Liver (tissue), 9 donors: Measurements from ENCODE around the gene IKZF3. TPM values are rescaled to one million over a fixed set of nuclear protein-coding genes. Genes with fewer than 3 reads are reported as not detected.

Experiments used
- DNase-seq: peaks from one replicate; pipeline ENCODE4 v3.0.0-alpha.2; 2017; ENCODE audit warnings: low spot score
- H3K27ac ChIP-seq, 2 donors: one replicate each; pipeline ENCODE4 v1.7.0; 2013; ENCODE audit warnings: inconsistent platforms in 2 of 2, low read length in 2 of 2, control low read depth in 1 of 2, low read depth in 1 of 2, mild to moderate bottlenecking in 1 of 2
- H3K27me3 ChIP-seq, 4 donors: one replicate each; pipeline versions ENCODE4 v1.6.1 to v1.7.0; 2013; ENCODE audit warnings: low read length in 3 of 4, inconsistent platforms in 1 of 4, mild to moderate bottlenecking in 1 of 4, moderate library complexity in 1 of 4; ENCODE audit not compliant: control insufficient read depth in 4 of 4, insufficient read depth in 4 of 4
- H3K36me3 ChIP-seq, 4 donors: one replicate each; pipeline versions ENCODE4 v1.6.1 to v1.7.0; 2013; ENCODE audit warnings: low read length in 3 of 4, mild to moderate bottlenecking in 3 of 4, low read depth in 1 of 4, moderate library complexity in 1 of 4; ENCODE audit not compliant: control insufficient read depth in 4 of 4, insufficient read depth in 3 of 4
- H3K4me1 ChIP-seq, 4 donors: one replicate each; pipeline versions ENCODE4 v1.6.1 to v1.7.0; 2013; ENCODE audit warnings: low read length in 3 of 4, mild to moderate bottlenecking in 3 of 4, moderate library complexity in 1 of 4; ENCODE audit not compliant: control insufficient read depth in 4 of 4, insufficient read depth in 4 of 4
- H3K4me3 ChIP-seq, 3 donors: one replicate each; pipeline versions ENCODE4 v1.6.1 to v1.7.0; 2013; ENCODE audit warnings: low read length in 3 of 3, control low read depth in 1 of 3, low read depth in 1 of 3, mild to moderate bottlenecking in 1 of 3
- H3K9ac ChIP-seq, 2 donors: one replicate each; pipeline ENCODE4 v1.7.0; 2013; ENCODE audit warnings: low read length in 2 of 2, mild to moderate bottlenecking in 2 of 2, moderate library complexity in 2 of 2, control low read depth in 1 of 2, low read depth in 1 of 2
- H3K9me3 ChIP-seq, 4 donors: one replicate each; pipeline versions ENCODE4 v1.6.1 to v1.7.0; 2013; ENCODE audit warnings: low read length in 3 of 4; ENCODE audit not compliant: control insufficient read depth in 4 of 4
- EGR1 ChIP-seq, 2 donors: IDR thresholded peaks; 2 replicates each; pipeline ENCODE4 v1.6.1; 2016 to 2018; ENCODE audit warnings: antibody characterized with exemption in 2 of 2, low read depth in 2 of 2
- FOXA1 ChIP-seq: IDR thresholded peaks from 2 replicates; pipeline ENCODE4 v1.6.1; 2016; ENCODE audit warnings: antibody characterized with exemption
- FOXA2 ChIP-seq: IDR thresholded peaks from 2 replicates; pipeline ENCODE4 v1.6.1; 2016; ENCODE audit warnings: antibody characterized with exemption
- GABPA ChIP-seq, 2 donors: IDR thresholded peaks in 1 of 2; conservative IDR thresholded peaks in 1 of 2; 2 replicates each; pipeline ENCODE4 v1.6.1; 2016; ENCODE audit warnings: antibody characterized with exemption in 2 of 2, mild to moderate bottlenecking in 1 of 2, moderate library complexity in 1 of 2
- HNF4A ChIP-seq, 2 donors: conservative IDR thresholded peaks; 2 replicates each; pipeline ENCODE4 v1.6.1; 2016; ENCODE audit warnings: antibody characterized with exemption in 2 of 2, mild to moderate bottlenecking in 2 of 2
- HNF4G ChIP-seq: IDR thresholded peaks from 2 replicates; pipeline ENCODE4 v1.6.1; 2016; ENCODE audit warnings: antibody characterized with exemption
- JUND ChIP-seq, 2 donors: IDR thresholded peaks; 2 replicates each; pipeline ENCODE4 v1.6.1; 2016; ENCODE audit warnings: antibody characterized with exemption in 2 of 2
- NR2F2 ChIP-seq: IDR thresholded peaks from 2 replicates; pipeline ENCODE4 v1.6.1; 2016; ENCODE audit warnings: antibody characterized with exemption
- RAD21 ChIP-seq, 2 donors: IDR thresholded peaks; 2 replicates each; pipeline ENCODE4 v1.6.1; 2016; ENCODE audit warnings: antibody characterized with exemption in 2 of 2, mild to moderate bottlenecking in 2 of 2
- RXRA ChIP-seq, 2 donors: IDR thresholded peaks; 2 replicates each; pipeline ENCODE4 v1.6.1; 2017 to 2018; ENCODE audit warnings: antibody characterized with exemption in 2 of 2, mild to moderate bottlenecking in 1 of 2
- SP1 ChIP-seq: IDR thresholded peaks from 2 replicates; pipeline ENCODE4 v1.6.1; 2018; ENCODE audit warnings: antibody characterized with exemption, mild to moderate bottlenecking
- TAF1 ChIP-seq: conservative IDR thresholded peaks from 2 replicates; pipeline ENCODE4 v1.6.1; 2016; ENCODE audit warnings: antibody characterized with exemption, mild to moderate bottlenecking
- YY1 ChIP-seq: IDR thresholded peaks from 2 replicates; pipeline ENCODE4 v1.6.1; 2016; ENCODE audit warnings: antibody characterized with exemption, mild to moderate bottlenecking
- WGBS: extraction: QIAGEN DNeasy Blood & Tissue Kit; methylation state at CpG from one replicate; pipeline ENCODE4 v1.1.7; 2013; 5-methylcytosine and 5-hydroxymethylcytosine counted together
- polyA plus RNA-seq, 2 donors: library from polyadenylated mRNA; stranded (reverse) in 1 of 2; unstranded in 1 of 2; fragments of 200-250 nt in 1 of 2; fragments of >200 nt in 1 of 2; fragmentation: Nextera tagmentation in 1 of 2; extraction: Ambion mirVana in 1 of 2; gene quantifications; one replicate each; pipeline versions ENCODE4 v1.2.1 to v1.2.3, GENCODE V29; 2013 to 2015
- total RNA-seq, 2 donors: library from RNA; depleted of rRNA; stranded (reverse); fragments of >200 nt; gene quantifications; one replicate each; pipeline ENCODE4 v1.2.3, GENCODE V29; 2014
- TF ChIP-seq, protein P1 (sequence below): IDR thresholded peaks from 2 replicates; pipeline ENCODE4 v1.6.1; 2016; ENCODE audit warnings: antibody characterized with exemption
- TF ChIP-seq, protein P2 (sequence below): IDR thresholded peaks from 2 replicates; pipeline ENCODE4 v1.6.1; 2016; ENCODE audit warnings: antibody characterized with exemption
- TF ChIP-seq, protein P3 (sequence below): IDR thresholded peaks from 2 replicates; pipeline ENCODE4 v1.6.1; 2016; ENCODE audit warnings: antibody characterized with exemption, mild to moderate bottlenecking
- TF ChIP-seq, protein P4 (sequence below): fragments of 150-350 bp; IDR thresholded peaks from 2 replicates; pipeline ENCODE4 v1.5.1; 2017; ENCODE audit warnings: improper control_type of control experiment, low read depth, low read length; ENCODE audit not compliant: missing input control
- donor health status: healthy.
- donor health status: healthy.
- donor health status: healthy.
- donor health status: healthy.
- donor health status: healthy.

The IKZF3 gene
- total and polyA plus RNA-seq, 4 donors, result 0.32 to 2.3 (median 0.83) TPM

DNA sequence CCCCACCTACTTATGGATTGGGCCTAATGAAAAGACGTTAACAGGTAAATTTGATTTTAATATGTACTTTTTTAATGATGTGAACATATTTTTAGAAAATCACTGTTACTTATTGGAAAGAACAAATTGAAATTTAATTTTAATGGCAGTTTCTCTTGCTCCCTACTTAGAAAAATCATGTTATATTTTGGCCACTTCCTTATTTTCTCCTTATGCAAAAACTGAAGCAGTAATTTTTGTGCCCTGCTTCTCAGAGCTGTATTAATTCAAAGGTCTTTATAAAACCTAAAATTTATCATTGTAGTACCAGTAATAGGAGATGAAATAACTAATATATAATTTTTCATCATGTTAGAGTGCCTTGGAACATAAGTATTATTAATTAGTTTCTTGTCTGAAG, 6.7 kb upstream of the IKZF3 start:
- no peak for DNase-seq
- H3K27ac ChIP-seq, result no peak overlapping the region
- H3K9ac ChIP-seq, result no peak overlapping the region
- WGBS, result 94% methylated on average over 1 of the region's 1 CpG
- no peak overlapping the region for H3K4me3 ChIP-seq
- TF ChIP-seq EGR1 (IDR thresholded peaks at IDR 0.05; ENCODE audit: low read depth in 2 of 2) (no peak), FOXA1 (no peak), TAF1 (no peak), HNF4A (conservative IDR thresholded peaks at IDR 0.05) (no peak), GABPA (IDR thresholded peaks at IDR 0.05 in 1 of 2, conservative IDR thresholded peaks at IDR 0.05 in 1 of 2) (no peak), SP1 (no peak), YY1 (no peak), RXRA (IDR thresholded peaks at IDR 0.05) (no peak), RAD21 (IDR thresholded peaks at IDR 0.05) (no peak), NR2F2 (no peak), JUND (IDR thresholded peaks at IDR 0.05) (no peak), HNF4G (no peak)
- TF ChIP-seq, protein P1, sequence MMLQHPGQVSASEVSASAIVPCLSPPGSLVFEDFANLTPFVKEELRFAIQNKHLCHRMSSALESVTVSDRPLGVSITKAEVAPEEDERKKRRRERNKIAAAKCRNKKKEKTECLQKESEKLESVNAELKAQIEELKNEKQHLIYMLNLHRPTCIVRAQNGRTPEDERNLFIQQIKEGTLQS, result no peak
- TF ChIP-seq, protein P2, sequence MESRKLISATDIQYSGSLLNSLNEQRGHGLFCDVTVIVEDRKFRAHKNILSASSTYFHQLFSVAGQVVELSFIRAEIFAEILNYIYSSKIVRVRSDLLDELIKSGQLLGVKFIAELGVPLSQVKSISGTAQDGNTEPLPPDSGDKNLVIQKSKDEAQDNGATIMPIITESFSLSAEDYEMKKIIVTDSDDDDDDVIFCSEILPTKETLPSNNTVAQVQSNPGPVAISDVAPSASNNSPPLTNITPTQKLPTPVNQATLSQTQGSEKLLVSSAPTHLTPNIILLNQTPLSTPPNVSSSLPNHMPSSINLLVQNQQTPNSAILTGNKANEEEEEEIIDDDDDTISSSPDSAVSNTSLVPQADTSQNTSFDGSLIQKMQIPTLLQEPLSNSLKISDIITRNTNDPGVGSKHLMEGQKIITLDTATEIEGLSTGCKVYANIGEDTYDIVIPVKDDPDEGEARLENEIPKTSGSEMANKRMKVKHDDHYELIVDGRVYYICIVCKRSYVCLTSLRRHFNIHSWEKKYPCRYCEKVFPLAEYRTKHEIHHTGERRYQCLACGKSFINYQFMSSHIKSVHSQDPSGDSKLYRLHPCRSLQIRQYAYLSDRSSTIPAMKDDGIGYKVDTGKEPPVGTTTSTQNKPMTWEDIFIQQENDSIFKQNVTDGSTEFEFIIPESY, result no peak
- TF ChIP-seq, protein P3, sequence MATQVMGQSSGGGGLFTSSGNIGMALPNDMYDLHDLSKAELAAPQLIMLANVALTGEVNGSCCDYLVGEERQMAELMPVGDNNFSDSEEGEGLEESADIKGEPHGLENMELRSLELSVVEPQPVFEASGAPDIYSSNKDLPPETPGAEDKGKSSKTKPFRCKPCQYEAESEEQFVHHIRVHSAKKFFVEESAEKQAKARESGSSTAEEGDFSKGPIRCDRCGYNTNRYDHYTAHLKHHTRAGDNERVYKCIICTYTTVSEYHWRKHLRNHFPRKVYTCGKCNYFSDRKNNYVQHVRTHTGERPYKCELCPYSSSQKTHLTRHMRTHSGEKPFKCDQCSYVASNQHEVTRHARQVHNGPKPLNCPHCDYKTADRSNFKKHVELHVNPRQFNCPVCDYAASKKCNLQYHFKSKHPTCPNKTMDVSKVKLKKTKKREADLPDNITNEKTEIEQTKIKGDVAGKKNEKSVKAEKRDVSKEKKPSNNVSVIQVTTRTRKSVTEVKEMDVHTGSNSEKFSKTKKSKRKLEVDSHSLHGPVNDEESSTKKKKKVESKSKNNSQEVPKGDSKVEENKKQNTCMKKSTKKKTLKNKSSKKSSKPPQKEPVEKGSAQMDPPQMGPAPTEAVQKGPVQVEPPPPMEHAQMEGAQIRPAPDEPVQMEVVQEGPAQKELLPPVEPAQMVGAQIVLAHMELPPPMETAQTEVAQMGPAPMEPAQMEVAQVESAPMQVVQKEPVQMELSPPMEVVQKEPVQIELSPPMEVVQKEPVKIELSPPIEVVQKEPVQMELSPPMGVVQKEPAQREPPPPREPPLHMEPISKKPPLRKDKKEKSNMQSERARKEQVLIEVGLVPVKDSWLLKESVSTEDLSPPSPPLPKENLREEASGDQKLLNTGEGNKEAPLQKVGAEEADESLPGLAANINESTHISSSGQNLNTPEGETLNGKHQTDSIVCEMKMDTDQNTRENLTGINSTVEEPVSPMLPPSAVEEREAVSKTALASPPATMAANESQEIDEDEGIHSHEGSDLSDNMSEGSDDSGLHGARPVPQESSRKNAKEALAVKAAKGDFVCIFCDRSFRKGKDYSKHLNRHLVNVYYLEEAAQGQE, result no peak
- TF ChIP-seq, protein P4, sequence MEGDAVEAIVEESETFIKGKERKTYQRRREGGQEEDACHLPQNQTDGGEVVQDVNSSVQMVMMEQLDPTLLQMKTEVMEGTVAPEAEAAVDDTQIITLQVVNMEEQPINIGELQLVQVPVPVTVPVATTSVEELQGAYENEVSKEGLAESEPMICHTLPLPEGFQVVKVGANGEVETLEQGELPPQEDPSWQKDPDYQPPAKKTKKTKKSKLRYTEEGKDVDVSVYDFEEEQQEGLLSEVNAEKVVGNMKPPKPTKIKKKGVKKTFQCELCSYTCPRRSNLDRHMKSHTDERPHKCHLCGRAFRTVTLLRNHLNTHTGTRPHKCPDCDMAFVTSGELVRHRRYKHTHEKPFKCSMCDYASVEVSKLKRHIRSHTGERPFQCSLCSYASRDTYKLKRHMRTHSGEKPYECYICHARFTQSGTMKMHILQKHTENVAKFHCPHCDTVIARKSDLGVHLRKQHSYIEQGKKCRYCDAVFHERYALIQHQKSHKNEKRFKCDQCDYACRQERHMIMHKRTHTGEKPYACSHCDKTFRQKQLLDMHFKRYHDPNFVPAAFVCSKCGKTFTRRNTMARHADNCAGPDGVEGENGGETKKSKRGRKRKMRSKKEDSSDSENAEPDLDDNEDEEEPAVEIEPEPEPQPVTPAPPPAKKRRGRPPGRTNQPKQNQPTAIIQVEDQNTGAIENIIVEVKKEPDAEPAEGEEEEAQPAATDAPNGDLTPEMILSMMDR, result no peak
- no peaks in the 10 kb centered on the region for H3K9me3 ChIP-seq
- no peaks in the 10 kb centered on the region for H3K27me3 ChIP-seq
- no peaks in the 10 kb centered on the region for H3K36me3 ChIP-seq
- H3K4me1 ChIP-seq, result peaks cover 0 to 4% (median under 1%) of the 10 kb centered on the region in 4 donors

DNA sequence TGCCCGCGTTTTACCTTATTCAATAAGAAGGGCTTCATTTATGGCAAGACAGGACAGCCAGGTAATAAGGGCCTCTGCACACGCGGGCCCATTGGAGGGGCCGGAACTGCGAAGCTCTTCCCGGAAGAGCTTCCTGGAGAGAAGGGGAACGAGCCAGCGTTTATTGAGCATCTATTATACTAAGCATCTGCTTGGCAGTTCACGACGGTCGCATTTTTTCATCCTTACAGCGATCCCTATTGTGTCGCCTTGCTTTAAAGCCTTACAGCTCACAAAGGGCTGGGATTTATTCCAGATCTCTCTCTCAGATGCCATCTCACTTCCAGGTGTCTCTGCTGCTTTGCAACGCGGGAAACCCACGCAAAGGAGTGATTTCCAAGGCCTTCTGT, 4.4 kb upstream of the IKZF3 start:
- Histone ChIP-seq H3K27ac (no peak overlapping the region), H3K4me1 (peaks cover 6 to 9% (median 7%) of the 10 kb centered on the region in 4 donors), H3K9ac (no peak overlapping the region), H3K36me3 (no peaks in the 10 kb centered on the region), H3K9me3 (no peaks in the 10 kb centered on the region), H3K27me3 (no peaks in the 10 kb centered on the region), H3K4me3 (no peak overlapping the region)
- no peak for DNase-seq
- 76% methylated on average over 17 of the region's 17 CpGs for WGBS
- TF ChIP-seq FOXA1 (no peak), YY1 (no peak), HNF4A (conservative IDR thresholded peaks at IDR 0.05) (no peak), JUND (IDR thresholded peaks at IDR 0.05) (no peak), RXRA (IDR thresholded peaks at IDR 0.05) (no peak), GABPA (IDR thresholded peaks at IDR 0.05 in 1 of 2, conservative IDR thresholded peaks at IDR 0.05 in 1 of 2) (no peak), RAD21 (IDR thresholded peaks at IDR 0.05) (no peak), EGR1 (IDR thresholded peaks at IDR 0.05; ENCODE audit: low read depth in 2 of 2) (no peak), SP1 (no peak), FOXA2 (no peak), TAF1 (no peak)
- TF ChIP-seq, protein P2, result no peak
- TF ChIP-seq, protein P1, result no peak
- TF ChIP-seq, protein P4, result no peak
